Activated T-helper 2 cell treated with anti-CD3 and anti-CD28 coated beads, Interferon-gamma antibody, Interleukin-2, Interleukin-4, amounts not matched to agents 10 μg/mL and 5 μg/mL and 100 μg/mL, durations not matched to agents 14 hours and 24 hours and 36 hours (primary cell): ENCODE data around the gene ATP1A3. TPM values are rescaled to one million over a fixed set of nuclear protein-coding genes. Genes with fewer than 3 reads are reported as not detected.

ENCODE experiments used
- DNase-seq: peaks from one replicate; pipeline ENCODE4 v3.0.0; 2021; ENCODE audit warnings: low spot score
- H3K27ac Mint-ChIP-seq: one replicate; pipeline ENCODE4 v1.8.0; 2021; ENCODE audit warnings: mixed read lengths
- H3K27me3 Mint-ChIP-seq: one replicate; pipeline ENCODE4 v1.8.0; 2021; ENCODE audit warnings: low read depth, mixed read lengths
- H3K36me3 Mint-ChIP-seq: one replicate; pipeline ENCODE4 v1.8.0; 2021; ENCODE audit warnings: low read depth, mixed read lengths
- H3K4me1 Mint-ChIP-seq: one replicate; pipeline ENCODE4 v1.8.0; 2021; ENCODE audit warnings: low read depth, mixed read lengths
- H3K4me3 Mint-ChIP-seq: one replicate; pipeline ENCODE4 v1.8.0; 2021; ENCODE audit warnings: low read depth, mild to moderate bottlenecking, moderate library complexity, mixed read lengths
- H3K9me3 Mint-ChIP-seq: one replicate; pipeline ENCODE4 v1.8.0; 2021; ENCODE audit warnings: mixed read lengths
- intact Hi-C: fragments of 100-400 bp; cut with micrococcal nuclease; formaldehyde crosslinking; loops from one replicate; pipeline ENCODE4 v1.15.1; 2023
- total RNA-seq: library from RNA; stranded (reverse); gene quantifications from 2 replicates; pipeline ENCODE4 v1.2.3, GENCODE V29; 2022

The ATP1A3 gene
- total RNA-seq, 1 donor from 2014 or later: 1.7 TPM

DNA sequence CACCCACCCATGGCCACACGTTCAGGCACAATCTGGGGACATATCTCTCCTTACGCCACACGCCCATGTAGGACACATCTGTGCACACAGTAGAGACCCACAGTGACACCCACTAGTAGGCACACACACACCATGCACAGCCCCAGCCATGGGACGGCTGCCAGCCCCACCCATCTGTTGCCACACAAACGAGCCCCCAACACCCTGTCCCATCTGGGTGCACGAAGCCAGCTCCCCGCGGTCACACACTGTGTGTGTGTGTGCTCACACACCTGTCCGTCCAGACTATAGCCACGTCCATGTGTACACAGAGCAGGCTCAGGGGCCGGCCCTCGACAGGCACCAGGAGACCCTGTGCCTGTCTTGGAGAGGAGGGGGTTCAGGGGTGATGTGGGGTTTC, 76.4 kb downstream of the ATP1A3 start:
- H3K27me3 Mint-ChIP-seq: peaks cover 21% of the 10 kb centered on the region
- no peak overlapping the region for H3K4me3 Mint-ChIP-seq
- H3K4me1 Mint-ChIP-seq: peaks cover 9% of the 10 kb centered on the region
- no peaks in the 10 kb centered on the region for H3K36me3 Mint-ChIP-seq
- no peak for DNase-seq
- no peak overlapping the region for H3K27ac Mint-ChIP-seq
- H3K9me3 Mint-ChIP-seq: no peaks in the 10 kb centered on the region
- intact Hi-C loops: no loop called here

Other genes starting within 250 kb of the ATP1A3 start
- gene CEACAM6, start 238.7 kb downstream of the ATP1A3 start, total RNA-seq: not detected in 2 replicates
- not detected in 2 replicates for gene CEACAM3, start 197.6 kb downstream of the ATP1A3 start, total RNA-seq
- not detected in 2 replicates for gene LYPD4, start 149.5 kb downstream of the ATP1A3 start, total RNA-seq
- gene DMRTC2, start 149.2 kb downstream of the ATP1A3 start, total RNA-seq: not detected in 2 replicates
- 2,928 and 2,943 TPM in 2 replicates for gene RPS19, start 134.0 kb downstream of the ATP1A3 start, total RNA-seq
- 0.67 and 0.84 TPM in 2 replicates for gene CD79A, start 117.0 kb downstream of the ATP1A3 start, total RNA-seq
- gene ARHGEF1, start 111.0 kb downstream of the ATP1A3 start, total RNA-seq: 340 and 353 TPM in 2 replicates
- gene ERFL, start 65.8 kb downstream of the ATP1A3 start, total RNA-seq: 2.1 and 2.3 TPM in 2 replicates
- gene RABAC1, start 34.9 kb downstream of the ATP1A3 start, total RNA-seq: 54.0 and 57.6 TPM in 2 replicates
- gene GRIK5, start 76.0 kb upstream of the ATP1A3 start, total RNA-seq: 2.4 and 3.3 TPM in 2 replicates
- 15.7 and 16.6 TPM in 2 replicates for gene ZNF574, start 81.9 kb upstream of the ATP1A3 start, total RNA-seq
- 48.6 and 49.5 TPM in 2 replicates for gene POU2F2, start 138.2 kb upstream of the ATP1A3 start, total RNA-seq
- 32.1 and 33.6 TPM in 2 replicates for gene DEDD2, start 223.4 kb upstream of the ATP1A3 start, total RNA-seq
- 17.3 and 18.4 TPM in 2 replicates for gene ZNF526, start 226.1 kb upstream of the ATP1A3 start, total RNA-seq
- gene GSK3A, start 248.4 kb upstream of the ATP1A3 start, total RNA-seq: 48.0 and 52.4 TPM in 2 replicates